Thyroid gland (tissue), 4 donors: ENCODE measurements around the gene TERC. TPM values are rescaled to one million over a fixed set of nuclear protein-coding genes. Genes with fewer than 3 reads are reported as not detected.

Experiments
- DNase-seq, 2 donors: peaks; one replicate each; pipeline ENCODE4 v3.0.0-alpha.2; 2019
- H3K27ac ChIP-seq, 3 donors: fragments of 200-600 bp; sonication (generic); 1 replicate in 2 of 3; 2 replicates in 1 of 3; pipeline ENCODE4 v1.5.1; 2016 to 2019; ENCODE audit warnings: mild to moderate bottlenecking in 1 of 3, moderate library complexity in 1 of 3
- H3K27me3 ChIP-seq: fragments of 200-600 bp; sonication (generic); one replicate; pipeline ENCODE4 v1.5.1; 2019
- H3K36me3 ChIP-seq, 2 donors: fragments of 200-600 bp; sonication (generic); one replicate each; pipeline ENCODE4 v1.5.1; 2016 to 2019
- H3K4me1 ChIP-seq, 2 donors: fragments of 200-600 bp; sonication (generic); one replicate each; pipeline ENCODE4 v1.5.1; 2017 to 2019
- H3K4me3 ChIP-seq, 3 donors: fragments of 200-600 bp; sonication (generic); replicated peaks in 1 of 3; 1 replicate in 2 of 3; 2 replicates in 1 of 3; pipeline ENCODE4 v1.5.1; 2016; ENCODE audit warnings: mild to moderate bottlenecking in 1 of 3
- H3K9me3 ChIP-seq: fragments of 200-600 bp; sonication (generic); one replicate; pipeline ENCODE4 v1.5.1; 2017
- CTCF ChIP-seq, 6 experiments: fragments of 200-600 bp in 3 of 6; fragments of 450-650 bp in 3 of 6; sonication (generic) in 3 of 6; IDR thresholded peaks; one replicate each; pipeline ENCODE4 v1.5.1; 2016 to 2019; ENCODE audit warnings: antibody characterized with exemption in 6 of 6, mild to moderate bottlenecking in 2 of 6, inconsistent platforms in 1 of 6, moderate library complexity in 1 of 6
- POLR2A ChIP-seq, 2 donors: fragments of 450-650 bp; IDR thresholded peaks; one replicate each; pipeline ENCODE4 v1.6.1; 2017; ENCODE audit warnings: antibody characterized with exemption in 2 of 2, mild to moderate bottlenecking in 2 of 2, moderate library complexity in 1 of 2
- WGBS, 2 donors: methylation state at CpG; one replicate each; pipeline ENCODE4 v1.1.5; 2017; 5-methylcytosine and 5-hydroxymethylcytosine counted together
- intact Hi-C: fragments of 100-400 bp; cut with DNase I; formaldehyde crosslinking; loops from one replicate; pipeline ENCODE4 v1.15.1; 2023
- total RNA-seq, 4 donors: library from RNA; depleted of rRNA; stranded (reverse); fragments of >200 nt; gene quantifications; one replicate each; pipeline ENCODE4 v1.2.3, GENCODE V29; 2016

The TERC gene
- total RNA-seq, 4 donors from 2014 or later, result 83.6 to 291 (median 166) TPM

DNA sequence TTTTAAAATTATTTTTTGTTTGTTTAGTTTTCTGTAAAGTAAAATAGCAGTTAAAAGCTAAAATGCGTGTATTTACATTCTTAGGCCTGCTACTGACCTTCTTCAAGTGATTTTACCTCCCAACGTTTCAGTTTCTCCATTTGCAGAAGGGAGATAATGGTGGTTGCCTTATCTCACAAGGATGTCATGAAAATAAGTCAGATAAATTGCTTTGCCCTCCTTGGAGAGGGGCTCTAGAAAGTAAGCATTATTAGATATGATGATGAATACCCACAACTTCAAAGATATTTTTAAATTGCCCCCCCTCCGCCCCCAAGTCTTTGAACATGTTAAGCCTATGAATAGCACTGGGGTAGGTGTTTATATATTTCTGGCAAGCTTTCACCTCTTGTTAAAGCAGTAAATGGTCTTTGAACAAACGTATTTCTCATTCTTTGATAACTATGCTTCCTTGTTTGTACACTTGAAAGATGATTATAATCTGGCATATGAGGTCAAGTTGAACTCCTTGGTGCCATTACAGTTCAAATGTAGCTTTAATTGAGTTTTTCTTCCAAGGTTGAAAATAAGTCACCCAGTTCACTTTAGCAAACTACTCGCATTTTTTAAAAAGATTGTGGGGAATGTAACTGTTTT is 6.4 kb downstream of the TERC start:
- no peak for DNase-seq
- Histone ChIP-seq H3K27ac (no peak overlapping the region), H3K4me1 (no peaks in the 10 kb centered on the region), H3K4me3 (no peak overlapping the region), H3K36me3 (no peaks in the 10 kb centered on the region), H3K9me3 (no peaks in the 10 kb centered on the region), H3K27me3 (no peaks in the 10 kb centered on the region)
- WGBS, 2 donors, result 71 to 77% methylated on average over 5 of the region's 5 CpGs
- intact Hi-C loops, result no loop called here
- TF ChIP-seq CTCF (IDR thresholded peaks at IDR 0.05) (no peak), POLR2A (IDR thresholded peaks at IDR 0.05) (no peak)

DNA sequence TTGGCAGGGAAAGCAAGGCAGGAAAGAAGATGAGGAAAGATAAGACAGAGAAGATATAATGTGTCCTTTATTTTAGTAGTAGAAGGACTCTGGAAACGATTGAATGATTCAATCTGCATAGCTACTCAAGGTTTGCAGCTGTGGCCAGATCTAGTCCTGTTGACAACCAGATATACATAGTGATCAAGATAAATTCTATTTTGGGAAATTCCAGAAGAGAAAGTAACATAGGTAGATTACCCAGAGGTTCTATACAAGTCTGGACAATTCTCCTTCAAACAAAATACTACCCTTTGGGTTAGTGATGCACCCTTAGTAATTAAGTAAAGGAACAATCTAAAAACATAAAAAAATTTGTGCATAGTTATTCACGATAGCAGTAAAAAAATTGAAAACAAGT is 9.4 kb downstream of the TERC start:
- DNase-seq, result no peak
- Histone ChIP-seq H3K9me3 (no peaks in the 10 kb centered on the region), H3K36me3 (no peaks in the 10 kb centered on the region), H3K27me3 (peaks cover 6% of the 10 kb centered on the region), H3K27ac (no peak overlapping the region), H3K4me1 (no peaks in the 10 kb centered on the region), H3K4me3 (no peak overlapping the region)
- 77 to 83% methylated on average over 2 of the region's 2 CpGs for WGBS, 2 donors
- TF ChIP-seq POLR2A (IDR thresholded peaks at IDR 0.05) (no peak), CTCF (IDR thresholded peaks at IDR 0.05) (no peak)
- intact Hi-C loops, result no loop called here

- Histone ChIP-seq H3K9me3 (no peaks in the 10 kb centered on the region), H3K4me1 (no peaks in the 10 kb centered on the region), H3K27ac (no peak overlapping the region), H3K36me3 (no peaks in the 10 kb centered on the region), H3K4me3 (no peak overlapping the region), H3K27me3 (peaks cover 6% of the 10 kb centered on the region)
- no peak for DNase-seq
- intact Hi-C loops, result no loop called here
- 93 to 97% methylated on average over 3 of the region's 3 CpGs for WGBS, 2 donors
- TF ChIP-seq CTCF (IDR thresholded peaks at IDR 0.05) (no peak), POLR2A (IDR thresholded peaks at IDR 0.05) (no peak)
Observed at GRCh38 chr3:169754711-169755110, 10.1 kb downstream of the TERC start.

GRCh38 chr3:169751875-169752274 is 13.0 kb downstream of the TERC start:
- TF ChIP-seq CTCF (IDR thresholded peaks at IDR 0.05), result no peak
- no peak for TF ChIP-seq POLR2A (IDR thresholded peaks at IDR 0.05)
- no peak for DNase-seq
- no peaks in the 10 kb centered on the region for H3K4me1 ChIP-seq
- intact Hi-C loops, result no loop called here
- H3K27ac ChIP-seq, result no peak overlapping the region
- 84 to 90% methylated on average over 2 of the region's 2 CpGs for WGBS, 2 donors
- no peaks in the 10 kb centered on the region for H3K9me3 ChIP-seq
- H3K4me3 ChIP-seq, result no peak overlapping the region
- no peaks in the 10 kb centered on the region for H3K36me3 ChIP-seq
- H3K27me3 ChIP-seq, result peaks cover 6% of the 10 kb centered on the region

- Histone ChIP-seq H3K9me3 (no peaks in the 10 kb centered on the region), H3K27ac (no peak overlapping the region), H3K4me3 (no peak overlapping the region), H3K4me1 (no peaks in the 10 kb centered on the region), H3K27me3 (peaks cover 6% of the 10 kb centered on the region), H3K36me3 (no peaks in the 10 kb centered on the region)
- TF ChIP-seq POLR2A (IDR thresholded peaks at IDR 0.05) (no peak), CTCF (IDR thresholded peaks at IDR 0.05) (no peak)
- 78 to 84% methylated on average over 2 of the region's 2 CpGs for WGBS, 2 donors
- intact Hi-C loops, result no loop called here
- no peak for DNase-seq
Observed at GRCh38 chr3:169750665-169751064, 14.2 kb downstream of the TERC start.
